ENCODE data around the gene ZNF714. TPM values are rescaled to one million over a fixed set of nuclear protein-coding genes. Genes with fewer than 3 reads are reported as not detected.

ZNF714 gene
- total RNA-seq, 1 donor from 2014 or later: 22.6 TPM

DNA sequence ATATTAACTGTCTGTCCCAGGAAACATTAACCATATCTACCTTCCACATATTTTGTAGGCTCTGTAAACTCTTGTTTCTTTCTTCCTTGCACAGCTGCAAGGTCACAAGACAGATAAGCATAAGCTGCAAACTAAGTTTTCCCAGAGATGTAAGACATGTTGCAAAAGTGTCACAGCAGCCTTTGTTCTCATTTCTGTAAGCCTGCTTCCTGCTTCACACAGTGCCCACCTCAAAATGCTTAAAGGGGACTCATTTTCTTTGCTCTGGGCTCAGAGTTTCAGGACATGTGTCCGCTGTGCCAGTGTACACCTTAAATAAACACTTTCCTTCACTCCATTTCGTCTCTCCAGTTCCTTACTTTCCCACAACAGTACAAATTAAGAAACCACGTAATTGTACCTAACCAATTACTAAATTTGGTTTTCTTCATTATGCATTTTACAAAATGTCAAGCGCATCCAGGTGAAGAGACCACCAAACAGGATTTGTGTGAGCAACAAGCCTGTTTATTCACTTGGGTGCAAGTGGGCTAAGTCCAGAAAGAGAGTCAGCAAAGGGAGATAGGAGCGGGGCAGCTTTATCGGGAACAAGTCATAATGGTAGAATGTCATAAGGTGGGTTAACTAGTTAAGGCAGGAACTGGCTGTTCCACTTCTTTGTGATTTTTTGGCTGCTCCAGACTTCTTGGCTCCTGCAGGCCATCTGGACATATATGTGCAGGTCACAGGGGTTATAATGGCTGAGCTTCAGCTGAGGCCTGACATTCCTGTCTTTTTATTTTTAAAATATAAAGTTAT, 47.1 kb downstream of the ZNF714 start:
- peaks cover 17% of the 10 kb centered on the region for H3K4me1 Mint-ChIP-seq (ENCODE audit: low read depth, unreplicated experiment)
- Histone ChIP-seq H3K27ac (ENCODE audit: low read depth, low read length) (no peak overlapping the region), H2AFZ (ENCODE audit: low read depth, low read length) (no peak overlapping the region)

DNA sequence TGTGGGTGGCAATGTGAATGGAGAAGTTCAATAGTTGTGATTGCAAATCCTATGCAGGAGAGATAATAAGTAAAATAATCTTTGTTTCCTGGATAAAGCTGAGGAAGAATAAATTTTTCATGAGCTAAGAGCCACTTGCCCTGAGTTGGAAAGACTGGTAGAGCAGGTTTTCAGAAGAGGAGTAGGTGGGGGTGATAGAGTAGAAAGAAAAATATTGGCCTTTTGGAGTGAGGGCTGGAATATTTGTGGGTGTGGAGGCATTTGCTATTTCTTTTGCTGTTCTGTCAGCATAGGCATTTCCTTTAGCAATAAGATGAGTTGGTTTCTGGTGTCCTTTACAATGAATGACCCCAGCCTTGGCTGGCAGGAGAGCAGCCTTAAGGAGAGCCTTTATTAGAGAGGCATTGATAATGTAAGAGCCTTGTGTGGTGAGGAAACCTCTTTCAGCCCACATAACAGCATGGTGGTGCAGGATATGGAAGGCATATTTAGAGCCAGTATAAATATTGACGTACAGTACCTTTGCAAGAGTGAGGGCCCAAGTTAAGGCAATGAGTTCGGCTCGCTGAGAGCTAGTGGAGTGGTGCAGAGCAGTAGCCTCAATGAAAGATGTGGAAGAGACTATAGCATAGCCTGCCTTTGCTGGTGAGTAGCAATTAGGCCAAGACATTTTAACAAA, 48.2 kb downstream of the ZNF714 start:
- TF ChIP-seq EZH2 (IDR thresholded peaks at IDR 0.05; ENCODE audit: insufficient read depth, low read length): no peak
- TF ChIP-seq, protein P1, sequence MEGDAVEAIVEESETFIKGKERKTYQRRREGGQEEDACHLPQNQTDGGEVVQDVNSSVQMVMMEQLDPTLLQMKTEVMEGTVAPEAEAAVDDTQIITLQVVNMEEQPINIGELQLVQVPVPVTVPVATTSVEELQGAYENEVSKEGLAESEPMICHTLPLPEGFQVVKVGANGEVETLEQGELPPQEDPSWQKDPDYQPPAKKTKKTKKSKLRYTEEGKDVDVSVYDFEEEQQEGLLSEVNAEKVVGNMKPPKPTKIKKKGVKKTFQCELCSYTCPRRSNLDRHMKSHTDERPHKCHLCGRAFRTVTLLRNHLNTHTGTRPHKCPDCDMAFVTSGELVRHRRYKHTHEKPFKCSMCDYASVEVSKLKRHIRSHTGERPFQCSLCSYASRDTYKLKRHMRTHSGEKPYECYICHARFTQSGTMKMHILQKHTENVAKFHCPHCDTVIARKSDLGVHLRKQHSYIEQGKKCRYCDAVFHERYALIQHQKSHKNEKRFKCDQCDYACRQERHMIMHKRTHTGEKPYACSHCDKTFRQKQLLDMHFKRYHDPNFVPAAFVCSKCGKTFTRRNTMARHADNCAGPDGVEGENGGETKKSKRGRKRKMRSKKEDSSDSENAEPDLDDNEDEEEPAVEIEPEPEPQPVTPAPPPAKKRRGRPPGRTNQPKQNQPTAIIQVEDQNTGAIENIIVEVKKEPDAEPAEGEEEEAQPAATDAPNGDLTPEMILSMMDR (IDR thresholded peaks at IDR 0.05; ENCODE audit: insufficient read depth, low read depth, low read length): no peak
- H3K36me3 ChIP-seq (ENCODE audit: insufficient read depth, low read length): no peaks in the 10 kb centered on the region
- H3K36me3 Mint-ChIP-seq (ENCODE audit: low read depth, unreplicated experiment): peaks cover 5% of the 10 kb centered on the region
- no peaks in the 10 kb centered on the region for H3K9me3 ChIP-seq (ENCODE audit: insufficient read depth, low read depth, low read length)
- H3K27me3 ChIP-seq (ENCODE audit: insufficient read depth, low read length): no peaks in the 10 kb centered on the region
- no peaks in the 10 kb centered on the region for H4K20me1 ChIP-seq (ENCODE audit: insufficient read depth, low read length)
- no peaks in the 10 kb centered on the region for H3K27me3 Mint-ChIP-seq (ENCODE audit: low read depth, unreplicated experiment)
- FAIRE-seq (no peak), DNase-seq (ENCODE audit: low read depth) (no peak)
- H3K9ac ChIP-seq (ENCODE audit: low read length): no peak overlapping the region
- H3K4me1 Mint-ChIP-seq (ENCODE audit: low read depth, unreplicated experiment): peaks cover 27% of the 10 kb centered on the region
- H3K4me3 ChIP-seq (ENCODE audit: insufficient read depth, low read depth, low read length): no peak overlapping the region
- no peak overlapping the region for H3K4me3 Mint-ChIP-seq (ENCODE audit: unreplicated experiment)
- no peaks in the 10 kb centered on the region for H3K4me1 ChIP-seq (ENCODE audit: insufficient read depth, low read length)
- H3K4me2 ChIP-seq (ENCODE audit: low read length): no peak overlapping the region
- H3K9me3 Mint-ChIP-seq (ENCODE audit: unreplicated experiment): peaks cover 16% of the 10 kb centered on the region
- H2AFZ ChIP-seq (ENCODE audit: low read depth, low read length): no peak overlapping the region
- H3K79me2 ChIP-seq (ENCODE audit: insufficient read depth, low read length): no peaks in the 10 kb centered on the region
- H3K27ac Mint-ChIP-seq (ENCODE audit: unreplicated experiment): peak overlapping the region; percentile 1
- no peak overlapping the region for H3K27ac ChIP-seq (ENCODE audit: low read depth, low read length)

More for the DNA sequence above, 47.1 kb downstream of the ZNF714 start:
- no peaks in the 10 kb centered on the region for H3K9me3 ChIP-seq (ENCODE audit: insufficient read depth, low read depth, low read length)
- H3K4me3 Mint-ChIP-seq (ENCODE audit: unreplicated experiment): no peak overlapping the region
- H3K4me2 ChIP-seq (ENCODE audit: low read length): no peak overlapping the region
- peaks cover 4% of the 10 kb centered on the region for H3K36me3 Mint-ChIP-seq (ENCODE audit: low read depth, unreplicated experiment)
- TF ChIP-seq, protein P1 (IDR thresholded peaks at IDR 0.05; ENCODE audit: insufficient read depth, low read depth, low read length): no peak
- no peak for TF ChIP-seq EZH2 (IDR thresholded peaks at IDR 0.05; ENCODE audit: insufficient read depth, low read length)
- peaks cover 12% of the 10 kb centered on the region for H3K9me3 Mint-ChIP-seq (ENCODE audit: unreplicated experiment)
- DNase-seq (ENCODE audit: low read depth): no peak
- H3K27ac Mint-ChIP-seq (ENCODE audit: unreplicated experiment): no peak overlapping the region
- H3K4me1 ChIP-seq (ENCODE audit: insufficient read depth, low read length): no peaks in the 10 kb centered on the region
- no peak for FAIRE-seq
- no peaks in the 10 kb centered on the region for H3K79me2 ChIP-seq (ENCODE audit: insufficient read depth, low read length)
- H4K20me1 ChIP-seq (ENCODE audit: insufficient read depth, low read length): no peaks in the 10 kb centered on the region
- H3K36me3 ChIP-seq (ENCODE audit: insufficient read depth, low read length): no peaks in the 10 kb centered on the region
- no peak overlapping the region for H3K4me3 ChIP-seq (ENCODE audit: insufficient read depth, low read depth, low read length)
- H3K27me3 ChIP-seq (ENCODE audit: insufficient read depth, low read length): no peaks in the 10 kb centered on the region
- H3K9ac ChIP-seq (ENCODE audit: low read length): no peak overlapping the region
- H3K27me3 Mint-ChIP-seq (ENCODE audit: low read depth, unreplicated experiment): no peaks in the 10 kb centered on the region

All from astrocyte (in vitro differentiated cells and primary cell).